GM21825 (cell line): ENCODE data around the gene BUD13.

Experiments
- ATAC-seq: cut with Tn5 transposase; IDR thresholded peaks from one replicate; pipeline ENCODE4 v1.9.1; 2021; ENCODE audit warnings: mild to moderate bottlenecking, moderate library complexity; ENCODE audit not compliant: unreplicated experiment

The BUD13 gene

DNA sequence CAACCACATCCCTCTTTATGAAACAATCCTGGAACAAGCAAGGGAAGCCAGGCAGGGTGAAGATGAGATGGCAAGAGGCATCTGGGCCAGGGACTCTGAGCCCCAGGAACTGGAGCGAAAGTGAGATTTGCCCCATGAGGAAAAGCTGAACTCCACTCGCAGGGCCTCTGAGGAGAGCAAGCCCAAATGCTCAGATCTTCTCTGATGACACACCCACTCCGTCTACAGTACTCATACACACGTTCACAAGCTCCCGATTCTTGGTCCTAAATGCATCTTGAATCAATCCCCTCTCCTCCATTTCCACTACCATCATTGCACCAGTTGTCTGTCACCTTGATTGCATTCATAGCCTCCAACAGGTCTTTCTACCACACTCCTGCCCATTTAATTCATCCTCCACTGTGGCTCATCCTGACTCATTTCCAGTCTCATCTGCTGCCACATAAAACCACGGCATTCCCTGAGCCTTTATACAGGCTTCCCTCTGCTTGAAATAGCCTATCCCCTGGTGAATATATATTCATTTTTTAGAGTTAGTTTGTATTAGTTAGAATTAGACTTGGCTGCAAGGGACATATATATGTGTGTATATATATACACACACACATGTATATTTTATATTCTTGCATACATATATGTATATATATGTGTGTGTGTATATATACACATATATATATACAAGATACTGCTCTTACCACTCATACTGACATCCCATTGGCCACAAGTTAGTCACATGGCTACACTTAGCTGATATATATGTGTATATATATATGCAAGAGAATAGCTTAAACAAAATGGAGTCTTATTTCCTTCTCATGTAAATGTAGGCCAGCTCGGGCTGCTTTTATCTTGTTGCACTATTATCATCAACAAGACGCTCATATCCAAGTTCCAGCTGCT is 20.3 kb upstream of the BUD13 start:
- no peak for ATAC-seq

DNA sequence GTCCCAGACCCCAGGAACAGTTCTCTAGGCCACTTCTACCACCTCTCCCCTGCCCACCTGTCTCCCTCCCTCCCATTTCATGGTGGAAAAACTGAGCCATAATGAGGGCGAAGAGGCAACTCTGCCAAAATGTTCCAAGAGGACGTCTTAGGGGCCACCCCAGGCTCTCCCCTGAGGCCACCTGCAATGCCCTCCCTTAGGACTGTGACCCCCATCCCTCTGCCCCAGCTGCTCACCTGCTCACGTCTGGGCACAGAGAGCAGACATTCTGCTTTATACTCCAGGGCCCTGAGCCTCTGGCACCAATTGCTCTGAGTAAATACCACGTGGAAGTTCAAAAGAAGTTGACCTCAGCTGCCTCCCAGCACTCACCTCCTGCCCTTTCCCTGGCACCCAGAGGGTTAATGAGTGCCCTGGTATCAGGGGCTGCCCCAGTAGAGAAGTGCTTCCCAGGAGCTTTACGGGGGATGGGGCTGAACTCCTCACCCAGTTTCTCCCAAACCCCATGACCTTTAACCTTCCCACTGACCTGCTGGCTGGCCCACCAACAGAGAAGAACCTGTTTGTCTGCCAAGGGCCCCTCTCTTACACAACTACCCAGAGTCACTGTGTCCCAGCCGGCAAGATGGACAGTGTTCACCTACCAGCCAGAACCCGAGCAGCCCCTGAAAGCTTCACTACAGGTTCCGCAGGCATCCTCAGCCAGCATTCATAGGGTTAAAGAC is 19.5 kb upstream of the BUD13 start:
- no peak for ATAC-seq

DNA sequence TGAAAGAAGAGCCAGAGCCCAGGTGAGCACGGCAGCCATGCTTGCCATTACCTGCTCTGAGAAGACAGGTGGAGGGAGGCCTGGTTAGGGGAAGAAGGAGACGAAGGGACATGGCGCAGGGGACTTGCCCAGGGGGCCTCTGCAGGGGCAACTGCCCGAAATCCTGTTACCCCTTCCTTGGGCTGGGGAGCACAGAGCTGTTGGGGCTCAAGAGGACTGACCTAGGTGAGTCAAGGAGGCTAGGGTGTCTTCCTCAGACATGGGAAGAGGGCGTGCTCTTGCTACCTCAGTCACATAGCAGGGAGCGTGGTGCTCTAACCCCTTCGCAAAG is 19.0 kb upstream of the BUD13 start, which contains the start of gene APOA5:
Gene APOA5, minus strand, starts transcription at position 67 of the 331 bp plus-strand sequence. Its CDS starts 19 bp downstream, at position 48.
- ATAC-seq, result no peak

DNA sequence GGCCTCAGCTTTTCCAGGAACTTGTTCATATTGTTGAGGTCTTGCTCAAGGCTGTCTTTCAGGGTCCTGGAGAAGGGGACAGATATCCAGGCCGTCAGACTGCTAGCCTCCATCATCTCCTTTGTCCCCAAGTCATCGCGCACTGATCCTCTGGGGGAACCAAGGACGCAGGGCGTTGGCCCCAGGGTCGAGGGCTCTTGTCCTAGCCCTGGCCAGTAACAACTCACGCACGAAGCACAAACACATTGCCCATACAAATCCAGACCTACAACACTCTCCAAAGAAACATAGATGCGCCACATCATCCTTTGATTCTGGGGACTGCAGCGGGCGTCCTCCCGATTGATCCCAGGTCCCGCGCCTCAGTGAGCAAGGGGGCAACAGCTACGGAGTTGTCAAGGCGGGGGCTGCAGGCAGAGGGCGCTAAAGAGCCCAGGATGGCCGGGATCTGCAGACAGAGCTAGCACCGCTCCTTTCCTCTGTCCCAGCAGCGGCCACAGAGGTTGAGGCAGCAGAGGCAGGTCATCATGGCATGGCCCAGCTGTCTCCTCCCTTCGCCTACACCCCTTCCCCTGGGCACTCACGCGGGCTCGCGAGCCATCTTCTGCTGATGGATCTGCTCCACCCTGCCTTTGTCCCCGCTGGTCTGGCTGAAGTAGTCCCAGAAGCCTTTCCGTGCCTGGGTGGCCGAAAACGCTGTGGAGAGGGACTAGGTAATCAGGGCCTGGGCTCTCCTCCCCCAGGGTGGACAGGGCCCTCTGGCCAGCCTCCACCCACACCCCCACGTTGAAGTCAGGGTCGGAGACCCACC is 18.4 kb upstream of the BUD13 start:
- no peak for ATAC-seq

DNA sequence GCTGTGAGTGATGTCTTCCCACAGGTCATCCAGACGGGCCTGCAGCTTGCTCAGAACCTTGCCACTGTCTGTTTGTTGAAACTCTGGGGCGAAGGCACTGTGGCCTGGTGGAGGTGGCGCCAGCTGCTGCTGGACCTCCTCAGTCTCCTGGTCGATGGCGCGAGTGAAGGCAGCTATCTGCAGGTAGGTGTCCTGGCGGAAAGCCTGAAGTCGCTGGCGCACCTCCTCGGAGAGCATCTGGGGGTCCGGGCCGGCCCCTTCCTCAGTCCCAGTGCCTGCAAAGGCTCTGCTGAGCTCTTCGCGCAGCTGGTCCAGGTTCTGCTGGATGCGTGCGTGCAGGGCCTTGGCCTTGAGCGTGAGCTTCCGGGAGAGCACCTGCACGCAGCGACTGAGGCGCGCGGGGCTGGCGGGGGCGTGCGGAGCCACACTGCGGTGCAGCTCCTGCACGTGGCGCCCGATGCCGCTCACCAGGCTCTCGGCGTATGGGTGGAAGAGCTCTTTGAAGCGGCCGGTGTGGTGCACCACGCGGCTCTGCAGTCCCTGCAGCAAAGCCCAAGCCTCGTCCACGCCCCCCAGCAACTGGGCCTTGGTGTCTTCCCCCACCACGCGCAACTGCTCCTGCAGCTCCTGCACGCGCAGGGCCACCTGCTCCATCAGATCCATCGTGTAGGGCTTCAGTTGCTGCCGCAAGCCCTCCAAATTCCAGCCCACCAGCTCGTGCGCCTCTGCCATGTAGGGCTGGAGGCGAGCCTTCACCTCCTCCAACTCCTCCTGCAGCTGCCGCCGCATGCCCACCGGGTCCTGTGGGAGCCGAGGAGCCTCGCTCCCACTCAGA is 17.6 kb upstream of the BUD13 start:
- ATAC-seq, result no peak

DNA sequence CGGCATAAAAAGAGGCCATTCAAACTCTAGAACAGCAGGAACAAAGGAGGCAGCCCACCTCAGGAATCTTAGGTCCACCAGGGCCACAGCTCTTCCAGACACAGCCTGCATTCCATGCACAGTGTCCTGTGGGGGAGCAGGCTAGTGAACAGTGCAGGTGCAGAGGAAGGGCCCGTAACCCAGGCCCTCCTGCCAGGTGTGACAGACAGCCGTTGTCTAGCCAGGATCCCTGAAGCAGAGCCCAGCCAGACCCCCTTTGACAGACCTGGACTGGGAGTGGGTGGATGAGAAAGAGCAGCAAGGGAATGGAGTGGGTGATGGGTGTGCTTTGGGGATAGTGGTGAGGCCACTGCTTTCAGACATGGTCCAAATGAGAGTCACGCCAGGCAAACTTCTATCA is 16.2 kb upstream of the BUD13 start:
- no peak for ATAC-seq

DNA sequence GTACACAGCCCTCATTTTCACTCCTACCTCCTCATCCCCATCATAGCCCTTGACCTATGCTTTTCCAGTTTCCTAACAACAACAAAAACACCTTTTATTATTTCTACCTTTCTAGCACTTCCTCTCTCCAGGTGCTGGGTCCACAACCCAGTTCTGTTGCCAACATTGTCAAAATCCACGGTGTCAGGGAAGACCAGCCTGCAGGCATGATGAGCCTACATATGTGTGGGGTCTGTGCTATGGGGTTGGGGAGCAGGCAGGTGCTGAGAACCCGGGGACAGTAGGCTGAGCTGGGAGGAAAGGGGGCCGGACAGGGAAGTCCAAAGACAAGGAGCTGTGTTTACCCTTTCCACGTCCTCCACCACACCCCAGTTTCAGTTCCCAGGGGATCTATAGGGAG is 15.7 kb upstream of the BUD13 start:
- ATAC-seq, result no peak

DNA sequence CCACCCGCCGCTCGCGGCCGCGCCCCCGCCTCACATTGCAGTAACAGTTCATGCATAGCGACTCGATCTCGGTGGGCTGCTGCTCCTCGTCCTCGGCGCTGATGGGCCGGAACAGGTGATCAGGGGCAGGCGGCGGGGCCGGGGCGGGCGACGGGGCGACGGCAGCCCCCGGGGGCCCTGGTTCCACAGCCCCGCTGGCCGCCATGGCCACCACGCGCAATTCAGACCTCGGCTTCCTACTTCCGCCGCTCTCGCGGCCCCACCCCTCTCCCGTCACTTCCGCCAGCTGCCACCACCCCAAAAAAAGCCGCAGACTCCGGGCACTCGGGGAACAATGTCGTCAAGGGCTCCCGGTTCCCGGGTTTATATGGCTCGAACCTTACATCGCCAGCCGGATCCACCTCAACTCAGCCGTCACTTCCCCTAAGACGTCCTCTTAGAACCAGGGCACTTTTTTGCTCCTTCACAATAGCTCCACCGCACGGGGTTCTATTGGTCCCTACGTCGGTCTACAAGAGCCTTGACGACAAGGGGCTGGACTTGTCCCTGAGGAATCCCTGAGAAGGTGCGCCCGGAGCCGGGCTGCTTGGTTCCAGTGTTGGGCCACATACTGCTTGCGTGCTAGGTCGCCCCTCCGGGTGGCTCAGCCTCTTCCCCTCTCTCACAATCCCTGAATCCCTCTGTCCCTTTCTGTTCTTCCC is 15.1 kb upstream of the BUD13 start, which contains the start of gene ZPR1:
Gene ZPR1, minus strand, starts transcription at position 238 of the 701 bp plus-strand sequence. Its CDS starts 33 bp downstream, at position 205.
- peak; percentile 82 for ATAC-seq

DNA sequence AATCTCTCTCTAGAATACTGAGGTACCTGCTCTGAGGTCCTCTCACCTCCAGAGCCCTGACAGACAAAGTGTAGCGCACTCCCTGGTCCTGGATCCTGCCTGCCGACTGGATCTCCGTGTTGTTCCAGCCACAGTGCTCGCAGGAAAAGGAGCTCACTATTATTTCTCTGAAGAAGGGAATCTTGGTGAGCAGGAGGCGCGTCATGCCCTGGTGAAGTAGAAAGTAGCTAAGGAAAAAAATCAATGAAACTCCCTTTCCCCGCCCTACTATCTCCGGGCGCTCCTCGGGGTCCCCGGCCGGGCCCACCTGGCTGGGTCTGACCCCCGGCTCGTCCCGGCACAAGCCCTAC is 14.6 kb upstream of the BUD13 start:
- ATAC-seq, result no peak

DNA sequence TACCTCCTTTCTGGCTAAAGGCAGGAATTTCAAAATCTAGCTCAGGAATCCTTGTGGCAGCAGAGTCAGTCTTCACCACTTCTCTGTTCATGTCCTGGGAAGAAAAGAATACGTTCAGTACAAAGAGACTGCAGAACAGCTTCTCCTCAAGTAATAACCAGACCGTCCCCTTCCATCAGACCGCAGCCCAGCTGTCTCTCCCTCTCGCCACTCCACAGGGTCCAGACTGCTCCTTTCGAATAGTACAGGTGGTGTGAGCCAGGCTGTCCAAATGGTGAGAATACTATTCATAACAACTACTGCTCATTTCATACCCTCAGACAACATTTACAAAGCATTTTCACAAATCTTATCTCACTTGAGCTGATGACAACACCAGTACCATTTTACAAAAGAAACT is 14.2 kb upstream of the BUD13 start:
- ATAC-seq, result no peak

DNA sequence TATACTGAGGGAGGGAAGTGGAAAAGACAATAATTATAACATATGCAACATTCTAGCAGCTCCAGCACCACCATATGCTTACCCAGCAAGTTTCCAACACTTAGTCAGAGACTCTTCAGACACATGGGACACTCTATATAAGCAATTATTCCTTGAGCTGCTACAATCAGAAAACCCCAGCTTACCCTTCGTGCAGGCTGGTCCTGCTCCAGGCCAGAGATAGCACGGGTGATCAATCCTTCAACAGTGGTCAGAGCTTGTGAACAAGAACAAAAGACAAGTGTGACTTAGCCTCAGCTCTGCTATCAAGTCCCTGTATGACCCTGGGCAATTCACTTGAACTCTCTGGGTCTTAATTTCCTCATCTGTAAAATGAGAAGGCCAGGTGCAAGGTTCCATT is 13.5 kb upstream of the BUD13 start:
- no peak for ATAC-seq

DNA sequence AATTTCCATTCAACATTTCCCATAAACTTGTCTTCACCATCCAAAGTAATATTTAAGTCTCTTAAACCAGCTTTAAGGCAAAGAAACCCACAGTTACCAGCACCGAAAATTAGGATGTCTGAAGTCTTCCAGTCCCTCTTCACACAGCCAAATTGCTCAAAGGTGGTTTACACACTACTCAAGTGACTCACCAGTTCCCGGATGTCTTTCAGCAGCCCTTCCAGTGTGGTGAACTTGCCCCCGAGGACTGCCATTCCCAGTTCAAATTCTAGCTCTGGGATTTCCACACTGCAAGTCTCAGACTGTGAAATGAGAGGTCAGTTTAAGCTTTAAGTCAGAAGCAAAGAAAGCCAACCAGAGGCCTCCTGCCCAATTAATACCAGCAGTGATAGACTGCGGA is 9.9 kb upstream of the BUD13 start:
- ATAC-seq, result no peak

DNA sequence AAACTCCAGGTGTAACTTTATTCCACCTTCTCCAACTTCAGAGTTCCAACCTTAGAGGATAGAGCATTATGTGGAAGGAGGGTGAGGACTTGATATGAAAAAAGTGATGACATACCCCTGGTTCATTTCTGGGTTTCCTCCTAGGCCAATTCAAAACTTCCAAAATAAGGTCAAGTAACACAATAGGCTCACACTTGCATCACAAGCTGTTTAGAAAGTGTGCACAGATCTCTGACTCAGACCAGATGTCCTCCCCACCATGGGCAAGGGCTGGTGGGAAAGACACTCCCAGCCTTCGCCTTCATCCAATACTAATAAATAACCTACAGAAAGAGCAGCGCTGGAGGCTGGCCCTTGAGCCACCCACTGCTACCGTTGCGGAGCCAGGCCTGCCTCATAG is 5.8 kb upstream of the BUD13 start:
- no peak for ATAC-seq

DNA sequence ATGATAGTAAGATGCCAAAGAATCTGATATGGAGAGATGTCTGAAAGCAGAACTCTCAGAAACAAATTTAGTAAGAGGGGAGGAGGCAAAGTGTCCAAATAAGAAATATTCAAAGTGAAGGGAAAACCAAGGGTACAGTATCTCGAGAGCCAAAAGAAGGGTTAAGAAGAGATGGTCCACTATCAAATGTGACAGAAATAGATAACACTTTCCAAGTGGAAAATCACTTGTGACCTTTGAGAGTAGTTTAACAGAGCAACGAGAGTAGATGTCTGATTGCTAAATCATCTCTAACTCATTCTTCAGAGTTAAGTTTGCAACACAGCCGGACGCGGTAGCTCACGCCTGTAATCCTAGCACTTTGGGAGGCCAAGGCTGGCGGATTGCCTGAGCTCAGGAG is 4.3 kb upstream of the BUD13 start:
- ATAC-seq, result no peak

DNA sequence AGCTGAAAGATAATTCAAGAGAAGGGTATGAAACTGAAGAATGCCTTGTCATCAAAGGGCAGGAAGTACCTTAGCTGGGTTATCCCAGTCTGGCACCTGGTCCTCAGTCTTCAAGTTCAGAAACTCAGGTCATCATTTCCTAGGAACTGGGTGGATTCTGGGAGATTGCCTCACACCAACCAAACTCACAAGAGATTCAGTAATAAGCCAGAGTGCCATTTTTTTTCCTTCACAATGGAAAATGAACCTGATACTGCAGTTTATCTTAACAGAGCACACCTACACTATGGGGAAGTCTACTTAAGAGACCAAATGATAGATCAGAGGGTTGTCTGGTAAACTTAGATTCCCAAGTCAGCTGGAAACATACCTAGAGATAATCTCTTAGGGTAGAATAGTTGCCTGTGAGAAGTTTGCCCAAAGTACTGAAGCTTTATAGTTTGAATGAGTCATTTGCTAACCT is 3.8 kb upstream of the BUD13 start:
- no peak for ATAC-seq

DNA sequence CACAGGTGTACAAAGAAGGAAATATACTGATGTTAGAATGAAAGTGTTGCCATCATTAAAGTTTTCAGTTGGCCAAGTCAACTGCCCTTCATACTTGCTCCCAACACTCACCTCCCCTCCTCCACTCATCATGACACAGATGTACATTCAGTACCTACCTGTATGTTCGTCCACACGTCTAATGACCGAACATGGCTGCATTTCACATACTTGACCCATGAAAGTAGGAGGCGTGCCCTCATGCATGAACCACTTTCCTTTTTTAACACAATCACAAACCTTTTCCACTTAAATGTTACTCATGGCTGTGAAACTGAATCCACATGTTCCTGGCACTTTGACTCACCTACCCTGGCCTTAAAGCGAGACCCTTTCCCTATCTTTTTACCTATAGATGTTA is 3.2 kb upstream of the BUD13 start:
- no peak for ATAC-seq

DNA sequence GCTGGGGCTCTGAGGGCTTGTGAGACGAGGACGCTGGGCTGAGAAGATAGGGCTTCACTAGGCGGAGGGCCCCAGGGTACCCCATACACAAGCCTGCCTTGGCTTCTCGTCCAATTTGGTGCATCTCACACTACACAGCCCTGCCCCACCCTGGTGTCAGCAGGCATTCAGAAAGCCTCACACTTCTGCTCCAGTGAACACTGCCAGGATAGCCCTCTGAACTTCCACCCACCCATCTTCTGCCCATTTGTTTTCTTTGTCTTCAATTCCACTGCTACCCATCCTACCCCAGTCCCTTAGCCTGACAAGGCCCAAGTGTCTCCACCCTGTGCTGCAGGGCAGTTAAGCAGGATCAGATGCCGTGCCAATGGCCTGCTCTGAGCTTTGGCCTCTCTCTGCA is 1.9 kb upstream of the BUD13 start:
- ATAC-seq, result no peak

DNA sequence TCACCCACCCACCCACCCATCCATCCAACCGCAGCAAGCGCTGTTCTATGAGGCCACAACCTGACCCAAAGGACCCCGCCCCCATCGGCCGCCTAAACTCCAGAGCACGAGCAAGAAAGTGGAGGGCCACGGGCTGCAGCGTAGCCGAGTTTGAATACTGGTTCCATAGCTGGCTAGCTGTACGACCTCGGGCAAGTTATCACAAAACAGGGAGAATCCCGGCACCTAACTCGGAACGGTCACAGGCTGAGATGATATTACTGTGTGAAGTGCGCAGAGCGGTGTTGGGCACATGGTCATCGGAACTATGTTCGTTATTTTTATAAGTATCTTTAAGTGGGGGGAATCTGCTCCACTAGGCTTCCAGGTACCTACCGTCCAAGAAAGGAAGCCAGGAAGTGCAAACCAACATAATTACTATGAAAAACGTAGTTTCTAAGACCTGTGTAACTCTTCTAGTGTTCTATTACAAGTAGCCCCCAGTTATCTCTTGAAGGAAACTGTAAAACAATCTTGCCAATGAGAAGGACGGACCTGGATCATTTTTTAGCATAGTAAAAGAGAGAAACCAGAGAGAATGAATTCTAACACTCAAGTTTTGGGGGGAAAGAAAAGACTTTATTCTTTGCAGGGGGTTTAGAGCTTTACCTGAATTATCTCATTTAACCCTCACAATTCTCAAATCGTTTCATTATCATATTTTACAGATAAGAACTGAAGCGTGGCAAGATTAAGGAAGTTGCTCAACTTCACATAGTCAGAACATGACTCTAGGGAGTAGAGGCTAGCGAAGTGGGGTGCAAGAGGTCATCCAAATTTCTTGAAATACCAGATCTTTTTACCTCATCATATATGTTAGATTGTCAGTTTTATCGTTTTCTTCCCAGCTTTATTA is 663 bp upstream of the BUD13 start:
- ATAC-seq, result peak; percentile 14

DNA sequence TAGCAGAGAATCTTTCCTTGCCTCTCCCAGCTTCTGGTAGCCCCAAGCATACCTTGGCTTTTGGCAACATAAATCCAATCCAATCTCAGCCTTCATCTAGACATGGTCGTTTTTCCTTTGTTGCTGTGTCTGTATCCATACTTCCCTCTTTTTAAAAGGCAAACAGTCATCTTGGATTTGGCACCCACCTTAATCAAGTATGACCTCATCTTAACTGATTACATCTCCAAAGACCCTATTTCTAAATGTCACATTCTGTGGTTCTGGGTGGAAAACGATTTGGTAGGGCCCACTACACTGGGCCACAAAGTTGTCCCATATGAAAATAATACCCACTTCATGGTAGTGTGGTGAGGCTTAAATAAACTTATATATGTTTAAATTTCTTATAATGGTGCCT is 852 bp downstream of the BUD13 start:
- ATAC-seq, result no peak
